ENCODE measurements around the gene LAMTOR4.

- TF ChIP-seq EP300 (conservative IDR thresholded peaks at IDR 0.05; ENCODE audit: poor library complexity, severe bottlenecking) (no peak), CTCF (IDR thresholded peaks at IDR 0.05; ENCODE audit: poor library complexity, severe bottlenecking) (no peak)
Measured at GRCh38 chr7:100101016-100101862, 47.5 kb upstream of the LAMTOR4 start, which contains the start of the genes AP4M1 and MCM7.

Data from neural cell (in vitro differentiated cells).